GM23248 (cell line): ENCODE results near the gene MBLAC1. TPM values are rescaled to one million over a fixed set of nuclear protein-coding genes. Genes with fewer than 3 reads are reported as not detected.

Source experiments
- DNase-seq: peaks from one replicate; pipeline ENCODE4 v3.0.0-alpha.2; 2015
- H2AFZ ChIP-seq: fragments of 200-600 bp; sonication (generic); 2 replicates; pipeline ENCODE4 v1.6.1; 2016; ENCODE audit warnings: antibody characterized with exemption
- H3F3A ChIP-seq: fragments of 200-600 bp; sonication (generic); 2 replicates; pipeline ENCODE4 v1.6.1; 2016; ENCODE audit warnings: mild to moderate bottlenecking, antibody characterized with exemption, mixed run types; ENCODE audit not compliant: insufficient read depth
- H3K27ac ChIP-seq: fragments of 200-600 bp; sonication (generic); 2 replicates; pipeline ENCODE4 v1.5.1; 2016; ENCODE audit warnings: mild to moderate bottlenecking
- H3K27me3 ChIP-seq: fragments of 200-600 bp; sonication (generic); replicated peaks from 2 replicates; pipeline ENCODE4 v1.6.1; 2016; ENCODE audit warnings: mild to moderate bottlenecking; ENCODE audit not compliant: insufficient read depth
- H3K36me3 ChIP-seq: fragments of 200-600 bp; sonication (generic); 2 replicates; pipeline ENCODE4 v1.6.1; 2016; ENCODE audit warnings: low read depth, mild to moderate bottlenecking
- H3K4me1 ChIP-seq: fragments of 200-600 bp; sonication (generic); 2 replicates; pipeline ENCODE4 v1.6.1; 2016; ENCODE audit warnings: mild to moderate bottlenecking; ENCODE audit not compliant: insufficient read depth
- H3K4me2 ChIP-seq: fragments of 200-600 bp; sonication (generic); one replicate; pipeline ENCODE4 v1.6.1; 2016; ENCODE audit warnings: mild to moderate bottlenecking; ENCODE audit not compliant: unreplicated experiment
- H3K4me3 ChIP-seq: fragments of 200-600 bp; sonication (generic); 2 replicates; pipeline ENCODE4 v1.5.1; 2016; ENCODE audit warnings: mild to moderate bottlenecking
- H3K79me2 ChIP-seq: fragments of 200-600 bp; sonication (generic); 2 replicates; pipeline ENCODE4 v1.6.1; 2016; ENCODE audit warnings: mild to moderate bottlenecking; ENCODE audit not compliant: insufficient read depth
- H3K9ac ChIP-seq: fragments of 200-600 bp; sonication (generic); 2 replicates; pipeline ENCODE4 v1.6.1; 2016; ENCODE audit warnings: mild to moderate bottlenecking
- H3K9me2 ChIP-seq: fragments of 200-600 bp; sonication (generic); 2 replicates; pipeline ENCODE4 v1.6.1; 2016; ENCODE audit warnings: mixed run types, mild to moderate bottlenecking, moderate library complexity; ENCODE audit not compliant: insufficient read depth
- H3K9me3 ChIP-seq: fragments of 200-600 bp; sonication (generic); one replicate; pipeline ENCODE4 v1.6.1; 2017; ENCODE audit warnings: low read depth
- H4K20me1 ChIP-seq: fragments of 200-600 bp; sonication (generic); 2 replicates; pipeline ENCODE4 v1.6.0; 2016; ENCODE audit not compliant: insufficient read depth
- EZH2 ChIP-seq: fragments of 200-600 bp; sonication (generic); IDR thresholded peaks from 2 replicates; pipeline ENCODE4 v1.6.1; 2018; ENCODE audit warnings: antibody characterized with exemption, mild to moderate bottlenecking; ENCODE audit not compliant: insufficient read depth, poor library complexity, severe bottlenecking
- EZH2phosphoT487 ChIP-seq: fragments of 200-600 bp; sonication (generic); IDR thresholded peaks from 2 replicates; pipeline ENCODE4 v1.6.1; 2018; ENCODE audit warnings: antibody characterized with exemption, moderate library complexity, mild to moderate bottlenecking, low read depth; ENCODE audit not compliant: insufficient read depth
- WGBS, 2 experiments: methylation state at CpG; one replicate each; pipeline ENCODE4 v1.1.6; 2015 to 2017; ENCODE audit warnings: low lambda C conversion rate in 2 of 2, low coverage in 1 of 2; ENCODE audit errors: missing lambda C conversion rate in 2 of 2; 5-methylcytosine and 5-hydroxymethylcytosine counted together
- in situ Hi-C: fragments of 300-500 bp; cut with MboI; formaldehyde crosslinking; loops from 2 replicates; pipeline ENCODE4 v1.15.0; 2020
- polyA plus RNA-seq: library from polyadenylated mRNA; unstranded; fragments of >200 nt; fragmentation: Nextera tagmentation; extraction: Ambion mirVana; gene quantifications from 2 replicates; pipeline ENCODE4 v1.2.1, GENCODE V29; 2016
- total RNA-seq: library from RNA; depleted of rRNA; stranded (reverse); fragments of >200 nt; shearing (Covaris generic); gene quantifications from 2 replicates; pipeline ENCODE4 v1.2.3, GENCODE V29; 2014

MBLAC1 gene
- total and polyA plus RNA-seq, 2 experiments from 2014 or later, result 0.43 to 1.3 TPM

- H3K9me2 ChIP-seq, result no peaks in the 10 kb centered on the region
- H4K20me1 ChIP-seq, result no peaks in the 10 kb centered on the region
- 98% methylated on average over 4 of the region's 4 CpGs for WGBS, 2 experiments
- no peak for DNase-seq
- H3K9ac ChIP-seq, result no peak overlapping the region
- no peaks in the 10 kb centered on the region; the same call in 1 of the 2 replicates for H3F3A ChIP-seq
- H3K9me3 ChIP-seq, result no peaks in the 10 kb centered on the region
- no peaks in the 10 kb centered on the region for H3K4me1 ChIP-seq
- H3K36me3 ChIP-seq, result 0 out of 2 replicates have a peak, but pooled peaks cover 4% of the 10 kb centered on the region
- H3K79me2 ChIP-seq, result peaks cover 15% of the 10 kb centered on the region
- H3K4me2 ChIP-seq, result no peak overlapping the region
- H3K27me3 ChIP-seq, result no peaks in the 10 kb centered on the region
- no peak overlapping the region for H3K4me3 ChIP-seq
- in situ Hi-C loops, result no loop called here
- no peak overlapping the region for H2AFZ ChIP-seq
- TF ChIP-seq EZH2phosphoT487, result no peak
- no peak for TF ChIP-seq EZH2
- H3K27ac ChIP-seq, result no peak overlapping the region
These were observed 21.2 kb upstream of the MBLAC1 start for GRCh38 chr7:100105534-100105933.

GRCh38 chr7:100106633-100107032 lies 20.1 kb upstream of the MBLAC1 start:
- 72 to 76% methylated on average over 17 of the region's 17 CpGs for WGBS, 2 experiments
- Histone ChIP-seq H3K4me1 (no peaks in the 10 kb centered on the region), H3K9ac (no peak overlapping the region), H3K9me3 (no peaks in the 10 kb centered on the region), H3K36me3 (0 out of 2 replicates have a peak, but pooled peaks cover 4% of the 10 kb centered on the region), H3K27ac (no peak overlapping the region), H3K4me3 (no peak overlapping the region), H3K9me2 (no peaks in the 10 kb centered on the region), H3K79me2 (peaks cover 12% of the 10 kb centered on the region), H3F3A (no peaks in the 10 kb centered on the region; the same call in 1 of the 2 replicates), H3K4me2 (no peak overlapping the region), H2AFZ (no peak overlapping the region), H3K27me3 (no peaks in the 10 kb centered on the region), H4K20me1 (no peaks in the 10 kb centered on the region)
- TF ChIP-seq EZH2 (no peak), EZH2phosphoT487 (no peak)
- in situ Hi-C loops, result no loop called here
- no peak for DNase-seq

GRCh38 chr7:100107125-100107737 lies 19.5 kb upstream of the MBLAC1 start:
- Histone ChIP-seq H3K79me2 (peaks cover 11% of the 10 kb centered on the region), H3K27ac (no peak overlapping the region), H3F3A (no peaks in the 10 kb centered on the region; the same call in 1 of the 2 replicates), H4K20me1 (no peaks in the 10 kb centered on the region), H3K9ac (no peak overlapping the region), H3K4me2 (no peak overlapping the region), H3K9me3 (no peaks in the 10 kb centered on the region), H3K4me3 (no peak overlapping the region), H3K36me3 (0 out of 2 replicates have a peak, but pooled peaks cover 4% of the 10 kb centered on the region), H2AFZ (no peak overlapping the region), H3K4me1 (no peaks in the 10 kb centered on the region), H3K9me2 (no peaks in the 10 kb centered on the region), H3K27me3 (no peaks in the 10 kb centered on the region)
- TF ChIP-seq EZH2phosphoT487, result no peak
- TF ChIP-seq EZH2, result no peak
- 88 to 91% methylated on average over 15 to 25 of the region's 25 CpGs for WGBS, 2 experiments
- in situ Hi-C loops, result no loop called here
- no peak for DNase-seq

GRCh38 chr7:100107890-100108289 lies 18.9 kb upstream of the MBLAC1 start:
- Histone ChIP-seq H3K9me2 (no peaks in the 10 kb centered on the region), H2AFZ (no peak overlapping the region), H3K4me2 (no peak overlapping the region), H3K27ac (no peak overlapping the region), H3F3A (no peaks in the 10 kb centered on the region; the same call in 1 of the 2 replicates), H3K4me3 (no peak overlapping the region), H3K79me2 (peaks cover 4% of the 10 kb centered on the region; the same call in 1 of the 2 replicates), H4K20me1 (no peaks in the 10 kb centered on the region), H3K9me3 (no peaks in the 10 kb centered on the region), H3K4me1 (no peaks in the 10 kb centered on the region), H3K27me3 (no peaks in the 10 kb centered on the region), H3K9ac (no peak overlapping the region), H3K36me3 (0 out of 2 replicates have a peak, but pooled peaks cover 4% of the 10 kb centered on the region)
- in situ Hi-C loops, result no loop called here
- TF ChIP-seq EZH2phosphoT487 (no peak), EZH2 (no peak)
- WGBS, 2 experiments, result 75 to 79% methylated on average over 10 to 11 of the region's 11 CpGs
- DNase-seq, result no peak
